ENCODE measurements around the gene RAB11FIP3.

- TF ChIP-seq POLR2A (IDR thresholded peaks at IDR 0.05) (no peak), CTCF (IDR thresholded peaks at IDR 0.05) (no peak)
These were observed 44.2 kb upstream of the RAB11FIP3 start for GRCh38 chr16:381012-381788.

Measured in heart left ventricle (tissue), 13 donors.